Fibroblast of mammary gland (primary cell): Measurements from ENCODE around the gene CYREN.

Experiments
- DNase-seq: peaks from one replicate; pipeline ENCODE4 v3.0.0-alpha.2; 2010; ENCODE audit warnings: low read depth
- H3K4me3 ChIP-seq: 2 replicates; pipeline ENCODE4 v1.5.1; 2011; ENCODE audit warnings: low read depth, mild to moderate bottlenecking, low read length, moderate library complexity; ENCODE audit not compliant: control insufficient read depth
- TF ChIP-seq, protein P1 (sequence below): conservative IDR thresholded peaks from 2 replicates; pipeline ENCODE4 v1.5.1; 2011; ENCODE audit warnings: low read depth, low read length, inconsistent platforms; ENCODE audit not compliant: control insufficient read depth, insufficient read depth

The CYREN gene

DNA sequence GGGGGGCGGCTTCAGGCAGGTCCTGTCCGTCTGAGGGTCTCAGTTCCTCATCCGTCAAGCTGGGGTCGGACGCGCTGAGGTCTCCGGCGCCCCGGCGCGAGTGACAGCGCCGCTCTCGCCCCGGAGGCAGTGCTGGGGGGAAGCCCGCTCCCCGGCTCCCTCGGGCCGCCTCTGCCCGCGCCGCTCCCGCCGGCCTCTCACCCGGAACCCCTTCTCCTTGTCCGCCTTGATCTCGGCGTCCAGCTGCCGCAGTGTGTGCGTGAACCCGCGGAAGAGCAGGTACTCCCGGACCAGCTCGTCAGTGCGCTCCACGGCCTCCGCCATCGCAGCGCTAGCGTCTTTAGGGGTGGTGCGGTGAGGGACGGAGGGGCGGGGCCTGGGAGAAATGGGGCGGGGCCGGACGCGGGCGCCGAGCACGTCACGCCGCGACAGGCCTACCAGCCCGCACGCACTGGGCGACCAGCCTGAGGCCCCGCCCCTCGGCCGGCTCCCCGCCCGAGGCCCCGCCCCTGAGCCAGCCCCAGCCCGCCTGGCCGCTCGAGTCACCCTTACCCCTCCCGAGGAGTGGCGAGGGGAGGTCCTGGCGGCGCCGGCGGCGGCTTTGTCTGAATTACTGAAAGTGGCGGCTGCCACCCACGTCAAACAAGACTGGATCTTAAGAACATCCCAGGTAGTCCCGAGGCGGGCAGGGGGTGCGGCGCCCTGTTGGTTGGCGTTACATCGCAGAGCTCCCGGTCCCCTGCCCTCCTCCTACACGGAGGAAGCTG is 40.9 kb upstream of the CYREN start, which contains the start of gene WDR91:
TSS of gene WDR91 (minus strand) at position 348 of the 767 bp plus-strand sequence. CDS start at position 324, 24 bp downstream.
- H3K4me3 ChIP-seq: peak within 1 kb of the TSS; percentile 80
- peak; percentile 86 for DNase-seq
- TF ChIP-seq, protein P1, sequence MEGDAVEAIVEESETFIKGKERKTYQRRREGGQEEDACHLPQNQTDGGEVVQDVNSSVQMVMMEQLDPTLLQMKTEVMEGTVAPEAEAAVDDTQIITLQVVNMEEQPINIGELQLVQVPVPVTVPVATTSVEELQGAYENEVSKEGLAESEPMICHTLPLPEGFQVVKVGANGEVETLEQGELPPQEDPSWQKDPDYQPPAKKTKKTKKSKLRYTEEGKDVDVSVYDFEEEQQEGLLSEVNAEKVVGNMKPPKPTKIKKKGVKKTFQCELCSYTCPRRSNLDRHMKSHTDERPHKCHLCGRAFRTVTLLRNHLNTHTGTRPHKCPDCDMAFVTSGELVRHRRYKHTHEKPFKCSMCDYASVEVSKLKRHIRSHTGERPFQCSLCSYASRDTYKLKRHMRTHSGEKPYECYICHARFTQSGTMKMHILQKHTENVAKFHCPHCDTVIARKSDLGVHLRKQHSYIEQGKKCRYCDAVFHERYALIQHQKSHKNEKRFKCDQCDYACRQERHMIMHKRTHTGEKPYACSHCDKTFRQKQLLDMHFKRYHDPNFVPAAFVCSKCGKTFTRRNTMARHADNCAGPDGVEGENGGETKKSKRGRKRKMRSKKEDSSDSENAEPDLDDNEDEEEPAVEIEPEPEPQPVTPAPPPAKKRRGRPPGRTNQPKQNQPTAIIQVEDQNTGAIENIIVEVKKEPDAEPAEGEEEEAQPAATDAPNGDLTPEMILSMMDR: no peak

DNA sequence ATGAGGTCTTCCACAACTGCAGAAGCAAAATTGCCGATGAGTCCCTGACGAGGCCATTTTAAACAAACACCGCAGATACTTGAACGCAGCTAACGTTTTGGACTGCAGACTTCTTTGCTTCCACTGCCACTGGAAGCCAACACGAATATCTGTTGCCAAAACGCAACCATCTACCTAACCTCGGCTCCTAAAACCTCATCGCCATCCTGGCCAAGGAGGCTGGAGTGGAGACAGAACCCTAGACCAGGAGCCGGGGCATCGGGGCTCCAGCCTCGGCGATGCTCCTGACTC is 40.3 kb upstream of the CYREN start:
- TF ChIP-seq, protein P1: no peak
- H3K4me3 ChIP-seq: peak overlapping the region; percentile 80
- DNase-seq: peak; percentile 18

DNA sequence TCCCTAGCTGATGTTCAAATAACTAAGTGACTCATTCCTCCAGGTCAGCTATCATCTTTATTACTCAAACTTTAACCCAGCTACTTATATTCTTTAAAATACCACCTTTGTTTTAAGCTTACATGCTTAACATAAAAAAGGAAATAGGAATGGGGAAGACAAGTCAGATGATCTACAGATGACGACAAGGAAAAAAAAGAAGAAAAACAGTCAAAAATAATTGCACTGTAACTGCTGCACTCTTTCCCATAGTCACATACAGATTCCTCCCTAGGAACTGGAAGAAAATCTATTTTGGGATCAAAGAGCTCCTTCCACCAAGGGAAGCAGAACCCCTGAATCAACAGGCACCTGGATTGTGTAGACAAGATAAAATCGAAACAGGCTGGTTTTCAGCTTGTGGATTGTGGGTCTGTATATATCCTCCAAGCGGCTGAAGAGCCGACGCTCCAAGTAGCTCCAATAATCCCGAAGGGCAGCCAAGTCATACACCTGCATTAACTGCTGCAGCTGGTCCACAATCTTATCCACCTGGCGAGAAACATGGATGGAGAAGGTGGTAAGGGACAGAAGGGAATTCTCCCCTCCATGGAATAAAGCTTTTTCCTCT is 38.8 kb upstream of the CYREN start:
- TF ChIP-seq, protein P1: no peak
- DNase-seq: no peak
- no peak overlapping the region for H3K4me3 ChIP-seq

DNA sequence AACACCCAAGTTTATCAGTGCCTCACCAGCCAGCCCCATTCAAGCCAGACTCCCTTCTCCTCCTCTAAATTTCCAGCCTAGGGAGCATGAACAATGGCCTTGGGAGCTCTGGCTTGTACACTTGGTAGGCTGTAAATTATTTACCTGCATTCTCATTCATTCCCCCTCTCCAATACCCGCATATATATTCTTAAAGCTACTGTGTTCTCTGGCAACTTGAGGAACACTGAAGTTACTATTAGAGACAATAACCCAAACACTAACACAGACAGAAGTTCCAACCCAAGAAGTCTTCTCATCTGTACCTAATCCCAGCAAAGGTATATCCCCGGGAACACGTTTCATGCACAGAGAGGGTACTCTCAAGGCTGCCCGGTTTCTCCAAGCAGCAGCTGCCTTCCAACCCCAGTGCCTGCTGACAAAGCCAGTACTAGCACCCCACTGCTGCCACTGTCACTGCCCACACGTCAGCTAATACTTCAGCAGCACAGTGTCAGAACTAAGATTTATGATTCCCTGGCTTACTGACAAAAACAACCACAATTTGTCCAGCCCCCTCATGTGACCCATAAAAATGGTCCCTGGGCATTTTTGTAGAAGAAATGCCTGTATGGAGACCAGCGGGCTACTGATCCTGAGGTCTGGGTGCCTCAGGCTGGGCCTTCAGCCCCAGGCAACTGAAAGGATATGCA is 37.7 kb upstream of the CYREN start:
- H3K4me3 ChIP-seq: no peak overlapping the region
- TF ChIP-seq, protein P1: no peak
- DNase-seq: no peak

DNA sequence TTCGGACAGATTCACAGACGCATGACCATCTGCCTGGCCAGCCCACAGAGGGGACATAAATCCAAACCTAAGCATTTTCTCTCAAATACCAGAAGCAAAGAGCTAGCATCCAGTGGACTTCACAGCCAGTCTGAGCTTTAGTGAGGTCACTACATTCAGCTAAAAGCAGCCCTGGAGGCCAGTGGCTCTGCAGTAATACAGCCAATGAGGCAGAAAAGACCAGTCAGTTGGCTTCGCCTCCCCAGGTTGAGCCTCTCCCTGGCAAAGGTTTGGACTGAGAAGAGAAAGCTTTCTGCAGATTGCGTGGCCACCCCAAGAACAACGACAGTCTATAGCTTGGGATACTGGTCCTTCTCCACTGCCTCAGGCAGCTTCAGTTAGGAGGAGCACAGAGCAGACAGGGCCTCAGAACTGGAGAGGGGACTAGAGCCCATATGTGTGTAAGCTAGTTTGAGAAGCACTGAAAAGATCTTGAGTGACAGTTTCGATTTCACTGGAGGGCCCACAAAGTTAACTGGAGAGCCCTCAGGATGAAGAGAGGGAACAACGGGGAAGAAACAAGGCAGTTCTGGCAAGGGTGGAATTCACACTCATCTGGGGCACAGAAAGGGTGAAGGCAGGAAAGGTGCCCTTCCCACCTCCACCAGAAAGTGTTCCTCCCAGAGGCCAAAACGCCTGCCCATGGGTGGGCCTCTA is 37.0 kb upstream of the CYREN start:
- TF ChIP-seq, protein P1: no peak
- no peak overlapping the region for H3K4me3 ChIP-seq
- no peak for DNase-seq

DNA sequence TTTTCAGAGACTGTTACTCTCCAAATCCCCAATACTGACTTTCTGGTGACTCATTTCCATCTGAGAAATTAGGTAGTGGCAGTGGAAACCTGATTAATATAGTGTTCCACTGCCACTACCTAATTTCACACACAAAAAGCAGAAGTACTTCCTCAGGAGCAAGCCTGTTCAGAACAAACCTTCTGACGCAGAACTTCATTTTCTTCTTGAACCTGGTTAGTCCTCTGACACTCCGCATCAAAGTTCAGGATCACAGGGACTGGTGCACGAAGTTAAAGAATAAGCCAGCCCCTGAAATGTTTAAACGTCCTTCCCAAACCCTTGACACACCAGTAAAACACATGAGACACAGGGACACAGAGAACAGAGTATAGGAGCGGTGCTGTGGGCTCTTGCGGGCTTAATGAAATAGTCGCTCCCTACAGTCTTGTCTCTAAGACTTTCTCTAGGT is 36.5 kb upstream of the CYREN start:
- no peak overlapping the region for H3K4me3 ChIP-seq
- TF ChIP-seq, protein P1: no peak
- no peak for DNase-seq
